Cardiac fibroblast (primary cell): ENCODE measurements around the gene ZNF576.

ENCODE experiments used
- DNase-seq, 2 donors: peaks; one replicate each; pipeline versions ENCODE4 v3.0.0 to v3.0.0-alpha.2; 2010; ENCODE audit warnings: low read depth in 2 of 2
- H3K4me3 ChIP-seq, 2 donors: replicated peaks in 1 of 2; 1 replicate in 1 of 2; 2 replicates in 1 of 2; pipeline ENCODE4 v1.5.1; 2011; ENCODE audit warnings: low read depth in 2 of 2, low read length in 2 of 2, mild to moderate bottlenecking in 2 of 2, moderate library complexity in 1 of 2
- TF ChIP-seq, protein P1 (sequence below): IDR thresholded peaks from one replicate; pipeline ENCODE4 v1.5.1; 2011; ENCODE audit warnings: low read depth, mild to moderate bottlenecking, low read length, inconsistent platforms

Gene ZNF576

DNA sequence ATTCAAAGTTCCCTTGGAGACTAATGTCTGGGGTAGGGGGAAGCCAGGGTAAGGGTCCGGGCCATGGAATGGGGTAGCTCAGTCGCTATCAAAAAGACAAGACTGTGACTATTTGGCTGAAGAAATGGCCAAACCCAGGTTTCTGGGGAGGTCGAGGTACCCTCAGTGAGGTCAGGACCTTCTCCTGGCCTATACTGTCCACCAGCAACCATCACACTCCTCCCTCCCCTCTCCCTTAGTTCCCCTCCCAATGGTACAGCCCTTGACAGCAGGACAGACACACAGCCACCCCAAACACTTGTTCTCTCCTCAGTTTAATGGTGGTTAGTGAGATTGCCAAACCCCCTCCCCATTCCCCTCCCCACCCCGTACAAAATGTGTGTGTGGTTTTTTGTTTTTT lies 25.7 kb downstream of the ZNF576 start:
- DNase-seq, result no peak
- TF ChIP-seq, protein P1, sequence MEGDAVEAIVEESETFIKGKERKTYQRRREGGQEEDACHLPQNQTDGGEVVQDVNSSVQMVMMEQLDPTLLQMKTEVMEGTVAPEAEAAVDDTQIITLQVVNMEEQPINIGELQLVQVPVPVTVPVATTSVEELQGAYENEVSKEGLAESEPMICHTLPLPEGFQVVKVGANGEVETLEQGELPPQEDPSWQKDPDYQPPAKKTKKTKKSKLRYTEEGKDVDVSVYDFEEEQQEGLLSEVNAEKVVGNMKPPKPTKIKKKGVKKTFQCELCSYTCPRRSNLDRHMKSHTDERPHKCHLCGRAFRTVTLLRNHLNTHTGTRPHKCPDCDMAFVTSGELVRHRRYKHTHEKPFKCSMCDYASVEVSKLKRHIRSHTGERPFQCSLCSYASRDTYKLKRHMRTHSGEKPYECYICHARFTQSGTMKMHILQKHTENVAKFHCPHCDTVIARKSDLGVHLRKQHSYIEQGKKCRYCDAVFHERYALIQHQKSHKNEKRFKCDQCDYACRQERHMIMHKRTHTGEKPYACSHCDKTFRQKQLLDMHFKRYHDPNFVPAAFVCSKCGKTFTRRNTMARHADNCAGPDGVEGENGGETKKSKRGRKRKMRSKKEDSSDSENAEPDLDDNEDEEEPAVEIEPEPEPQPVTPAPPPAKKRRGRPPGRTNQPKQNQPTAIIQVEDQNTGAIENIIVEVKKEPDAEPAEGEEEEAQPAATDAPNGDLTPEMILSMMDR, result no peak
- no peak overlapping the region for H3K4me3 ChIP-seq

DNA sequence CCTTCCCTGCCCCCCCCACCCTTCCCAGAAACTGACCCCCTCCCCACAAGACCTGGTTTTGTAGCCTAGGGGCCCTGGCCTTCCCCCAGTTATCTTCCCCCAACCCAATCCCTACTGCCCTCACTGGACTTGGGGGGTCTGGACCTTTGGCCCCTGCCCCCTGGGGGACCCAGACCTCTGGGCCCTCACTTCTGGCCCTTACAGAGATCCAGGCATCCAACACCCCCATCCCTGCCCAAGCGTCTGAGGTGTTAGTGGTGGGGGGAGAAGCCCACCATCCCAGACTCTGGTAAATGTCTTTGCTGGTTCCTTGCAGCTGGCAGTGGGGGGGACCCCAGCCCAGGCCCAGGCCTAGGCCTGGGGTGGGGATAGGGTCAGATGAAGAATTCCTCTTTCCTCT lies 26.6 kb downstream of the ZNF576 start:
- H3K4me3 ChIP-seq, result no peak overlapping the region

DNA sequence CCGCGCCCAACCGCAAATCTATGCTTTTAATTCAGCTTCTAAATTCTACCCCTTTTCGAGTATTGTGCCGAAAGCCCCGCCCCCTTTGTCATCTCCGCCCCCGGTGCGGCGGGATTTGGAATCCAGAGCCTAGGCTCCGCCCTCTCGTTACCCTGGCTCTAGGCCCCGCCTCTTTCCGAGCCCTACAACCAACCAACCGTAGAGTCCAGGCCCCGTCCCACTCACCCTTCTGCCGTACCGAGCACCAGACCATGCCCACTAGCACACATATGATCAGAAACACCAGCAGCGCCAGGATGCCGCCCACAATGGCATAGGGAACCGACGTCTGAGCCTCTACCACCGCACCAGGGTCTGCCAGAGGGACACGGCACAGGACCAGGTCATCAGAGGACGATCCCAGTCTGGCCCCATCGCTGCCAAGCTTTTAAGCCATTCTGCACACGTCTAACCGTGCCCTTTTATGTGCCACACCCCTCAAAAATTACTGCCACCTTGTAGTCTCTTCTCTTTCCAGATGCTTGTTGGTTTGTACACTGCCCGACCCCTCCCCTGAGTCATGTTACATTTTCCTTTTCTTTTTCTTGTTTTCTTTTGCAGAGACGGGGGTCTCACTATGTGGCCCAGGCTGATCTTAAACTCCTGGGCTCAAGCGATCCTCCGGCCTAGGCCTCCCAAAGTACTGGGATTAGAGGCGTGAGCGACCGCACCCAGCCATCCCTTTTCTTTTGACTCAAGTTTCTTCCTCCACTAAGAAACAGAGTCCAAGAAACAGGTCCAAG lies 27.7 kb downstream of the ZNF576 start:
- TF ChIP-seq, protein P1, result no peak
- H3K4me3 ChIP-seq, result no peak overlapping the region
- no peak for DNase-seq

More for the DNA sequence above, 26.6 kb downstream of the ZNF576 start:
- TF ChIP-seq, protein P1, result no peak
- no peak for DNase-seq

DNA sequence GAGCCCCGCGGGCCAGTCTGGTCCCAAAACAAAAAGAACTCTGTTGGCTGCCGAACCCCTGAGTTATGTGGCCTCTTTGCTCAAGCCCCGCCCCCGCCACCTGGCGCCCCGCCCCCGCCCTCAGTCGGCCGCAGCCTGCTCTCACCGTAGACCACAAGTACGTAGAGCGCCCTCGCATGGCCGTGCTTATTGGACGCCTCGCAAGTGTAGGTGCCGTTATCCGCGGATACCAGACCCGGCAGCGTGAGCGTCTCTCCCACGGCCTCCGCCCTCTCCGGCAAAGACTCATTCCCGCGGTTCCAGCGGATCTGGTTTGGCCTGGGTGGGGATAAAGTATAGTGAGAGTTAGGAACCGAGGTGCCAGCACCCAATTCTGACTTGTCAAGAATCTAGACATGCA lies 28.5 kb downstream of the ZNF576 start:
- TF ChIP-seq, protein P1, result no peak
- peak; percentile 47 to 56 for DNase-seq
- H3K4me3 ChIP-seq, result no peak overlapping the region

DNA sequence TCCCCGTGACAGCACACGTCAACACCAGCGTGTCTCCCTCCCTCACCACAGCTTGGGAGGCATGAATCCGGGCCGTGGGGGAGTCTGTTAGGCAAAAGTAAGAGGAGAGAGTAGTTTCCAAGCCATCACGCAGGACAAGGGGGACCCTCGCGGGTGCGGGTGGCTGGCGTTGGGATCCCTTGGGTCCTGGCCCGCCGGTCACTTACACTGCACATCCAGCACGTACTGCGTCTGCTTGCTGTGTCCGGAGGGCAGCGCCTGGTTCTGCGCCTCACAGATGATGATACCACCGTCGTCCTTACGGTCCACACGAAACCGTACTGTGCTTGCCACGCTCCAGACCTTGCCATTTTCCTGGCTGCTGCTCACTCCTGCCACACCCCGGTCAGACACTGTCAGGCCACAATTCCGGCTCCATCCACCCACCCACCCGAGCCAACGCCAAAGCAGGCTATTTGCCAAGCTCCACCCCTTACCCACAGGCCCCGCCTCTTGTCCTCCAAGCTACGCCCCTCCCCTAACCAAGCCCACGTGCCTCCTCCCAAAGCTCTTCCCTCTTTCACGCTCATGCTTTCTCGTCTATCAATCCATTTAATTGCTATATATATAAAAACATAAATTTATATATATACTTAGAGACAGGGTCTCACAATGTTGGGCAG lies 29.7 kb downstream of the ZNF576 start:
- TF ChIP-seq, protein P1, result peak; percentile 11
- H3K4me3 ChIP-seq, result no peak overlapping the region
- DNase-seq, result peak; percentile 21 to 51

DNA sequence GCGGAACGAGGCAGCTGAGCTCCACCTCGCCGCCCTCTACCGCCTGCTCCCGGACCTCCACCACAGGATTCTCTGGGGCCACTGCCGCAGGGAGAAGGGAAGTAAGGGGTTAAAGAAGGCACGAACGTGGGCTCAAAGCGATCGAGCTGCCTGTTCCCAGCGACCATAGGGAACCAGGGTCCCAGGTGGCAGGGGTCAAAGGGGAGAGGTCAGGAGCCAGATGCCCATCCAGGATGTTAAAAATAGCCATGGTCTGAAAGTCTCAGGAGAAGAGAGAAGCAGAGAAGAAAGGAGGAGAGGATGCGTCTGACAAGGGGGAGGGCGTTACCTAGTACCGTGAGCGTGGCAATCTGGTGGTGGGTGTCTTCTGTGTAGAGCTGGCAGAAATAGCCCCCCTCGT lies 30.4 kb downstream of the ZNF576 start:
- H3K4me3 ChIP-seq, result no peak overlapping the region
- DNase-seq, result no peak
- TF ChIP-seq, protein P1, result no peak
